HG03520 (cell line): ENCODE measurements around the gene MS4A6E.

Experiments
- ATAC-seq: cut with Tn5 transposase; IDR thresholded peaks from one replicate; pipeline ENCODE4 v1.9.1; 2021; ENCODE audit warnings: mild to moderate bottlenecking, moderate library complexity; ENCODE audit not compliant: unreplicated experiment

The MS4A6E gene

GRCh38 chr11:60371854-60372253, 44.8 kb downstream of the MS4A6E start:
- no peak for ATAC-seq

- ATAC-seq, result no peak
Observed at GRCh38 chr11:60372767-60373166, 45.7 kb downstream of the MS4A6E start.

DNA sequence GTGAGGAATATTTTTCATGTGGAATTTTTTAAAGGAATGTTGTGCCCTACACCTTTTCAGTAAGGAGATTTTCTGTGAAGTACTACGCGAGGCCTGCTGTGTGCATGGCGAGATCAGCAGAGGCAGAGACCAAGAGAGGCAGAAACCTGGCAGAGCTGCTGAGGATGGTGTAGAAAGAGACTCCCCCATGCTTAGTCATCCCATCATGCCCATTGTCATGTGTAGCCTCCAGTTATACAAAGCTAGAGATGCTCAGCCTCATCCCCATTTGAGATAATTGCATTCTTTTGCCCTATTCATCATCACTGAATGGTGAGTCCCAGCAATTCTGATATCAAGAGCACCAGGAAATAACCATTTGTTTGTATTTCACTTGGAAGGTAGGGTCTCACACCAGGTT, 48.3 kb downstream of the MS4A6E start:
- no peak for ATAC-seq

- no peak for ATAC-seq
Observed at GRCh38 chr11:60376601-60377000, 49.5 kb downstream of the MS4A6E start.

- no peak for ATAC-seq
Observed at GRCh38 chr11:60377401-60378136, 50.5 kb downstream of the MS4A6E start.

DNA sequence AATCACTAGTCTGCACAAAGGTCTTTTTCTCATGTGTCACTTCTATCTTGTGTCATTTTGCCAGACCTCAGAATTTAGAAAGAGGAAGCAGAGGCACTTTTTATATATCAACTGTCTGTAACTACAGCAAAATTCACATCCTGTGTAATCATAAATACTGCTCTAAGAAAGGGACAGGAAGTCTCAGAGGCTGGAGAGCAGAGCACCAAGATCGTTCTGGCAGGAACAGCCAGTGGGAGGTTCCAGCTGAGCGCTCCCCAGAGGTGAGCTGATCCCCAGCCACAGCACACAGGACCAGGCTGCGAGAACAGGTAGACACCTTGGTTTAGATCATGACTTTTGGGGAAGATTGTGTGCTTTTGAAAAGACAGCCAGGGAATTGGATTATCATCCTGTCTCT, 51.3 kb downstream of the MS4A6E start, which contains the start of gene MS4A7:
TSS of gene MS4A7 (plus strand) at position 179 of the 400 bp plus-strand sequence. CDS start 4,610 bp downstream, outside the sequence.
- peak; percentile 84 for ATAC-seq

DNA sequence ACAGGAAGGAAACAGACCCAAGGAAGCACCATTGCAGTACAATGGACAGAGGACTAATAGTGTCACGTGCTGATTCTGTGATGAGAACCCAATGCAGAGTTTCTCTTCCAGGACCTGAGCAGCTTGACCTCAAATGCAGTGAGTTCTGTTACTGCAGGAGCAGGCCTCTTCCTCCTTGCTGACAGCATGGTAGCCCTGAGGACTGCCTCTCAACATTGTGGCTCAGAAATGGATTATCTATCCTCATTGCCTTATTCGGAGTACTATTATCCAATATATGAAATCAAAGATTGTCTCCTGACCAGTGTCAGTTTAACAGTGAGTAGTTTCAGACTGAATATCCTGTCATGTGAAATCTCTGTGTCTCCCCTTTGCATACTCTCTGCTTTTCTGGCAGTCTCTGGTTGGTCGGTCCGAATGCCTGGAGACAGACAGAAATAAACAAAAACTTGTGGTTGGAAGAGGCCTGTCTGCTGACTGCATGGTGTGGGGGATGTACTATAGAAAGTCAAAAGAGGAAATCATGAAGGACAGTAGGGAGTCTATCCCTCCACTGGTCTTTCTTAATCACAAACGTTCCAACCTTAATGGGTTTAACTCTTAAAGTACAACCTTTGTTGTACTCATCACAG, 62.3 kb downstream of the MS4A6E start:
- peak; percentile 90 for ATAC-seq

GRCh38 chr11:60390419-60390818, 63.4 kb downstream of the MS4A6E start:
- no peak for ATAC-seq
